HG02884 (cell line): ENCODE data around the gene CELA2B.
"Not testable (repeated sequence)": the region's sequence is repeated elsewhere in the genome, so short reads cannot be mapped to it uniquely, and the experiment has no call there.

Experiments
- ATAC-seq: cut with Tn5 transposase; IDR thresholded peaks from one replicate; pipeline ENCODE4 v1.9.1; 2021; ENCODE audit warnings: mild to moderate bottlenecking, moderate library complexity; ENCODE audit not compliant: unreplicated experiment

The CELA2B gene

GRCh38 chr1:15492596-15492995 is 16.7 kb downstream of the CELA2B start:
- no peak for ATAC-seq

DNA sequence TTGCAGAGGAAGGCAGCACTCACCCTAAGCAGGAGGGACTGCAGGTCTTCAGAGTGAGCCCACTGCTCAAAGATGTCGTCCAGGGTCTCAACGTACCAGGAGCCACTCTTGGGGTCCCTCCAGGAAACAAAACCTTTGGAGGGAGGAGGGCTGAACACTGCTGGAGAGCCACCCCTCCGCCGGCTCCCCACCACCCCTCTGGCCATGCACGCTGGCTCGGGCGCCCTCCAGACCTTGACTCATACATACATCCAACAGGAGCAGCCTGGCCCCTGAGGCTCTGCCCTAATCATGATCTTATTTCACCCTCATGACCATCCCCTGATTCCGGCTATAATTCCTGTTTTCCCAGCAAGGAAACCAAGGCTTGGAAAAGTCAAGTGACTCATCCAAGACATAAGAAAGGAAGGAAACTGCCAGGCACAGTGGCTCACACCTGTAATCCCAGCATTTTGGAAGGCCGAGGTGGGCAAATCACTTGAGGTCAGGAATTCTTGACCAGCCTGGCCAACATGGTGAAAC is 18.0 kb downstream of the CELA2B start:
- no peak for ATAC-seq

GRCh38 chr1:15500184-15501178 is 24.6 kb downstream of the CELA2B start:
- ATAC-seq: no peak

DNA sequence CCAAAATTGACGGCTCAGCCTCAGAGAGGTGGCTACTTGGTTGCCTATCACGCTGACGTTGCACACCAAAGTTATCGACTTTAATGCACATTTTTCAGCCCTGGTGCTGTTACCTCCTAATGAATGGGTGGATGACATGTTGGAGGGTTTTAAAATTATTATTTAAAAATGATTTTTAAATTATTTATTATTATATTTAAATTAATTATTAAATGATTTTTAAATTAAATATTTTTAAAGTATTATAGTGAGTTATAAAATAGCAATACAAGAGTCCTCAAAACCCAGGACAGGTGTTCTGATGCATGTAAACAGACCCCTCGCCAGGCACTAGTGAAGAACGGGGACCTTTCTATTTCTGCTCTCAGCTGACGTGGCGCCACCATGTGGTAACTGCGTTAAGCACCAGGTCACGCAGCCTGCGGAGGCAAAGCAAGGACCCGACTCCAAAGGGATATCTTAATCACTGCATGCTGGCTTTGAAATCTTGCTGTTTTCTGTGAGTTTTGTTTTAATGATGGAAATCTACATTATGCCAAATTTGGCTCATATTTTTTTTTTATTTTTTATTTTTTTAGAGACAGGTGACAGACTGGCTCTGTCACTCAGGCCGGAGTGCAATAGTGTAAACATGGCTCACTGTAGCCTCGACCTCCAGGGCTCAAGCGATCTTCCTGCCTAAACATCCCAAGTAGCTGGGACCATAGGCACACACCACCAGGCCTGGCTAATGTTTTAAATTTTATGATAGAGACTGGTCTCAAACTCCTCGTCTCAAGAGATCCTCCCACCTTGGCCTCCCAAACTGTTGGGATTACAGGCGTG is 25.5 kb downstream of the CELA2B start:
- no peak for ATAC-seq

- no peak for ATAC-seq
Measured at GRCh38 chr1:15504436-15504835, 28.5 kb downstream of the CELA2B start.

- ATAC-seq: no peak
Measured at GRCh38 chr1:15506831-15507230, 30.9 kb downstream of the CELA2B start.

DNA sequence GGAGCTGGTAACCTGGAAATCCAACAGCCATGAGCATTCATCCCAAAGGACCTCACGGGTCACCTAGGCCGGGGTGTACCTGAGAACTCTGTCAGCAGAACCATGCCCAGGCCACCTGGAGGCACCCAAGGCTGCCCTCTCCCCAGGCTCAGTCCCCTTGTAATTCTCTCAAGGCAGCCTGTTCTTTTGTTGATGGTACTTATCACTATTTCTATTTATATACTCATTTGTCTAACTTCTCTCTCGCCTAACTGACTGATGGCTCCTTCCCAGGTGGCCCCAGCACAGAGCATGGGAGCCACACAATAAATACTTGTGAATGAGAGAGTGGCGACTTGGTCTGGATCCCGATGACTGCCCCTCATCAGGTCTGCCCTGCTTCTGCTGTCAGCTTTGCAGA is 31.4 kb downstream of the CELA2B start:
- no peak for ATAC-seq

- ATAC-seq: no peak
Measured at GRCh38 chr1:15508700-15509487, 33.0 kb downstream of the CELA2B start.

- ATAC-seq: no peak
Measured at GRCh38 chr1:15509586-15509985, 33.7 kb downstream of the CELA2B start.

GRCh38 chr1:15510611-15511405 is 34.9 kb downstream of the CELA2B start:
- no peak for ATAC-seq

DNA sequence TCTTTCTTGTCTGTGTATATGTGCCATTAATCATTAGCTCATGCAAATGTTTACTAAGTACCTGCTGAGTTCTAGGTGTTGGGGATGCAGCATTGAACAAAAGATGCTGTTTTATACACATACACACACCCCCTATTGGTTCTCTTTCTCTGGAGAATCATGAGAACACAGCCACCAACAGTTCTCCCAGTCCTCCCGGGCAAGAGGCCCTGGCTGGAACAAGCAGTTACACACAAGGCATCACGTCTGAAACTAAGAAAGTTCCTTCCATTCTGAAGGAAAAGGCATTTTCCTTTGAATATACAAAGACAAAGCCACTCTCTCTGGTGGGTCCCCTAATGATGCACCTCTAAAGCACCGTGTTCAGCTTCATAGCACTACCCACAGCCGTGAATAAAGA is 37.3 kb downstream of the CELA2B start:
- ATAC-seq: no peak

DNA sequence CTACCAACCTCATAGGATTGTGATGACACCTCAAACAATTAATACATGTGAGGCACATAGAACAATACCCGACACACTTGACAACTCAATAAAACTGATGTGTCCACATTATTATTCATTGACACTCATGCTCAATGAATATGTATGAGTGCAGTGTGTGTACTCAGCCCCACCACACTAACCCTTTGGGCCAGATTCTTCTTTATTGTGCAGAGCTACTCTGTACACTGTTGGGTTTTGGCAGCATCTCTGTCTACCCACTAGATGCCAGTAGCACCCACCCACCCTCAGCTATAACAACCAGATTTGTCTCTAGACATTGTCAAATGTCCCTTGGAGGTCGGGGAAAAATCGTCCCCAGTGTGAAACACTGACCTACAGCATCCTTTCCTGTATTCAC is 38.0 kb downstream of the CELA2B start:
- ATAC-seq: no peak

GRCh38 chr1:15514557-15514956 is 38.7 kb downstream of the CELA2B start:
- not testable (repeated sequence) for ATAC-seq

DNA sequence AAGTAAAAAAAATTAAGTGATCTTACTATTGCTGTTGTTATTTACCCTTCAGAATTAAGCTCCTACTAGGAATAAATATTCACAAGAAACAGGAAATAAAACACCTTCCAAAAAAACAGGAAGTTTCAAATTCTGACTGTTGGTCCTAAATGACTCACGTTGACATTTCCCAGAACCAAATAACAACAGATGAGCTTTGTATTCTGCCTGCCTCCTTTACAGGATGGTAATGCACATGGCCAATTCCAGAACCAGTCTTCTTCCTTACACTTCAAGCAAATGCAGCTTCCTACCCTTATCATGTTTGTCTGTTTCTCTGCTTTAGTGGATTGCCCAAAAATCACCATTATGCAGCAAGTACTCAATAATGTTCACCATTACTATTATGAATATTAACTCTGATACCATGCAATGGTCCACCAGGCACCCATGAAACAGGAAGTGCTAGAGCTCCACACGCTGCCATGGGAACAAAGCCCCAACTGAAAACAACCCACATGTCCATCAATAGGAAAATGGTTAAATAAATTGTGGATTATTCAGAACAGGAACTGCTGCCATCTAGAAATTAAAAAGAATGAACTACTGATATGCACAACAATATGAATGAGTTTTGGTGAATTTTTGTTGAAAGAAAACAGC is 39.2 kb downstream of the CELA2B start:
- no peak for ATAC-seq

- no peak for ATAC-seq
Measured at GRCh38 chr1:15519625-15520024, 43.7 kb downstream of the CELA2B start.

DNA sequence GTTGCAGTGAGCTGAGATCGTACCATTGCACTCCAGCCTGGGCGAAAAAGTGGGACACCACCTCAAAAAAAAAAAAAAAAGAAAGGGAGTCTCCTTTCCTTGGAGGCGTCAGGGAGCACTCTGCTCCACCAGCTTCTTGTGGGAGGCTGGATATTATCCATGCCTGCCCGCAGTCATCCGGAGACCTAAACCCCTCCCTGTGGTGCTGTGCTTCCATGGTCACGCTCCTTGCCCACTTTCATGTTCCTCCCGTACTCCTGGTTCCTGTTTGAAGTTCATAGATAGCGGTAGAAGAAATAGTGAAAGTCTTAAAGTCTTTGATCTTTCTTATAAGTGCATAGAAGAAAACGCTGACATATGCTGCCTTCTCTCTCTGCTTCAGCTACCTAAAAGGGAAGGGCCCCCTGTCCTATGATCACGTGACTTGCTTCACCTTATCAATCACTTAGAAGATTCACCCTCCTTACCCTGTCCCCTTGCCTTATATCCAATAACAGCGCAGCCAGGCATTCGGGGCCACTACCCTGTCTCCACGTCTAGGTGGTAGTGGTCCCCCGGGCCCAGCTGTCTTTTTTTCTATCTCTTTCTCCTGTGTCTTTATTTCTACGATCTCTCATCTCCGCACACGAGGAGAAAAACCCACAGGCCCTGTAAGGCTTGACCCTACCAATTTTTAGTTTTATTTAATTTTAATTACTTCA is 45.5 kb downstream of the CELA2B start:
- ATAC-seq: not testable (repeated sequence)

DNA sequence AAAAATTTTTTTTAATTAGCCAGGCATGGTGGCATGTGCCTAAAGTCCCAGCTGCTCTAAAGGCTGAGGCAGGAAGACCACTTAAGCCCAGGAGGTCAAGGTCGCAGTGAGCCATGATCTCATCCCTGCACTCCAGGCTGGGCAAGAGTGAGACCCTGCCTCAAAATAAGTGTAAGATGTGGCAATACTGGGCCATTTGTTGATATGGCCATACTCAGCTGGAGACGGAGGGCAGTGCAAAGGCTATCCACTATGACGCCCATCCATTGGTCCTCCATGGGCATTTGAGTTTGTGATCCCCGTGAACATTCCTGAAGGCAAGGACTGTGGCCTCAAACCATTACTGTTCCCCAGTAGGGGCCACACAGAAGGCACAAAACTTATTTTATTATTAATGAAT is 46.6 kb downstream of the CELA2B start:
- no peak for ATAC-seq

GRCh38 chr1:15523104-15524020 is 47.5 kb downstream of the CELA2B start:
- ATAC-seq: no peak
